Right atrium auricular region (tissue), 2 donors: Measurements from ENCODE around the gene ASCC3. TPM values are rescaled to one million over a fixed set of nuclear protein-coding genes. Genes with fewer than 3 reads are reported as not detected.

Source experiments
- DNase-seq: peaks from one replicate; pipeline ENCODE4 v3.0.0-alpha.2; 2019; ENCODE audit warnings: low spot score
- H3K27ac ChIP-seq, 2 donors: fragments of 200-600 bp; sonication (generic); 1 replicate in 1 of 2; 2 replicates in 1 of 2; pipeline ENCODE4 v1.5.1; 2016 to 2019
- H3K27me3 ChIP-seq, 2 donors: fragments of 200-600 bp; sonication (generic); one replicate each; pipeline versions ENCODE4 v1.5.1 to v1.6.0; 2017 to 2019
- H3K36me3 ChIP-seq: fragments of 200-600 bp; sonication (generic); one replicate; pipeline ENCODE4 v1.5.1; 2016
- H3K4me1 ChIP-seq, 2 donors: fragments of 200-600 bp; sonication (generic); one replicate each; pipeline versions ENCODE4 v1.5.1 to v1.6.0; 2017 to 2019
- H3K4me3 ChIP-seq, 2 donors: fragments of 200-600 bp; sonication (generic); 1 replicate in 1 of 2; 2 replicates in 1 of 2; pipeline ENCODE4 v1.5.1; 2017 to 2019; ENCODE audit warnings: mild to moderate bottlenecking in 1 of 2, moderate library complexity in 1 of 2
- H3K9me3 ChIP-seq, 2 donors: fragments of 200-600 bp; sonication (generic); one replicate each; pipeline ENCODE4 v1.5.1; 2019
- total RNA-seq, 2 donors: library from RNA; depleted of rRNA; stranded (reverse); fragments of >200 nt; gene quantifications; one replicate each; pipeline ENCODE4 v1.1.0, GENCODE V29; 2016
- TF ChIP-seq, protein P1 (sequence below), 2 donors: fragments of 200-600 bp; sonication (generic); IDR thresholded peaks; one replicate each; pipeline ENCODE4 v1.5.1; 2019; ENCODE audit warnings: antibody characterized with exemption in 2 of 2

ASCC3 gene
- total RNA-seq, 2 donors from 2014 or later, result 18.7 to 20.0 TPM

DNA sequence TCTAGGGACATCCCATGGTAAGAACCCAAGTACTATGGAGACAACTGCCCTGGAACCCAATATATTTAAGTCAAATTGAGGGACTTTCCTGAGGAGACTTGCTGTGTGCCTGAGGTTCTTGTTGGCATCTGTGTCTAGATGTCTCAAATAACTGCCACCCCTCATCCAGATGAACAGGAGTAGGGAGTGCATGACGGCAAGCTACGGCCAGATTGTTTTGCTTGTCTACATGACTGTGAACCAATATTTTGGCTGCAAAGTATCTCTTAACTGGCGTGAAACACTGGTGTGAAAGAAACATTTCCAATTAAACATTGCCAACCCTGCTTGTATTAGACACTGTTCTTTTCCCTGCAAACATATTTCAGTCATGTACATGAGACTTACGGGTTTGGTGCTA is 364.0 kb downstream of the ASCC3 start:
- no peaks in the 10 kb centered on the region for H3K27me3 ChIP-seq
- H3K9me3 ChIP-seq, result no peaks in the 10 kb centered on the region
- no peak for DNase-seq
- H3K36me3 ChIP-seq, result peaks cover 8% of the 10 kb centered on the region
- H3K27ac ChIP-seq, result no peak overlapping the region
- no peak overlapping the region for H3K4me3 ChIP-seq
- TF ChIP-seq, protein P1, sequence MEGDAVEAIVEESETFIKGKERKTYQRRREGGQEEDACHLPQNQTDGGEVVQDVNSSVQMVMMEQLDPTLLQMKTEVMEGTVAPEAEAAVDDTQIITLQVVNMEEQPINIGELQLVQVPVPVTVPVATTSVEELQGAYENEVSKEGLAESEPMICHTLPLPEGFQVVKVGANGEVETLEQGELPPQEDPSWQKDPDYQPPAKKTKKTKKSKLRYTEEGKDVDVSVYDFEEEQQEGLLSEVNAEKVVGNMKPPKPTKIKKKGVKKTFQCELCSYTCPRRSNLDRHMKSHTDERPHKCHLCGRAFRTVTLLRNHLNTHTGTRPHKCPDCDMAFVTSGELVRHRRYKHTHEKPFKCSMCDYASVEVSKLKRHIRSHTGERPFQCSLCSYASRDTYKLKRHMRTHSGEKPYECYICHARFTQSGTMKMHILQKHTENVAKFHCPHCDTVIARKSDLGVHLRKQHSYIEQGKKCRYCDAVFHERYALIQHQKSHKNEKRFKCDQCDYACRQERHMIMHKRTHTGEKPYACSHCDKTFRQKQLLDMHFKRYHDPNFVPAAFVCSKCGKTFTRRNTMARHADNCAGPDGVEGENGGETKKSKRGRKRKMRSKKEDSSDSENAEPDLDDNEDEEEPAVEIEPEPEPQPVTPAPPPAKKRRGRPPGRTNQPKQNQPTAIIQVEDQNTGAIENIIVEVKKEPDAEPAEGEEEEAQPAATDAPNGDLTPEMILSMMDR (IDR thresholded peaks at IDR 0.05), result no peak
- H3K4me1 ChIP-seq, result peaks cover 0 to 6% of the 10 kb centered on the region in 2 donors

DNA sequence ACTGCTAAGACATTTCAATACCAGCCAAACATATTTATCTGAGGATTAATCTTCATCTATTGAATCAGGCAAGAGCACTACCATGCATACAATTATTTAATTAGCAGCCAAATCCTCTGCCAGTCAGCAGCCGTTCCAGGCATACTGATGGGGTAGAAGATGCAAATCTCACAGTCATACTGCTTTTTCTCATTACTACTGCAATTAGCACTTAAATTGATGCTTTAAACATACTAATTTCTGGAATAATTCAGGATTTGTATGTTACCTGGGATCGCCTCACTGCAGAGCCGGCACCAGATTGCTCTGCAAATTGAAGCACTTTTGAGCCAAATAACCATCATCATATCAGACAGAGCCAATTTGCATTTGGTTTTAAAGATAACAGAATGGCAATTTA is 366.5 kb downstream of the ASCC3 start:
- TF ChIP-seq, protein P1 (IDR thresholded peaks at IDR 0.05), result no peak
- Histone ChIP-seq H3K27ac (no peak overlapping the region), H3K4me1 (peaks cover 0 to 6% of the 10 kb centered on the region in 2 donors), H3K4me3 (no peak overlapping the region), H3K9me3 (no peaks in the 10 kb centered on the region), H3K27me3 (no peaks in the 10 kb centered on the region), H3K36me3 (peaks cover 23% of the 10 kb centered on the region)
- no peak for DNase-seq

DNA sequence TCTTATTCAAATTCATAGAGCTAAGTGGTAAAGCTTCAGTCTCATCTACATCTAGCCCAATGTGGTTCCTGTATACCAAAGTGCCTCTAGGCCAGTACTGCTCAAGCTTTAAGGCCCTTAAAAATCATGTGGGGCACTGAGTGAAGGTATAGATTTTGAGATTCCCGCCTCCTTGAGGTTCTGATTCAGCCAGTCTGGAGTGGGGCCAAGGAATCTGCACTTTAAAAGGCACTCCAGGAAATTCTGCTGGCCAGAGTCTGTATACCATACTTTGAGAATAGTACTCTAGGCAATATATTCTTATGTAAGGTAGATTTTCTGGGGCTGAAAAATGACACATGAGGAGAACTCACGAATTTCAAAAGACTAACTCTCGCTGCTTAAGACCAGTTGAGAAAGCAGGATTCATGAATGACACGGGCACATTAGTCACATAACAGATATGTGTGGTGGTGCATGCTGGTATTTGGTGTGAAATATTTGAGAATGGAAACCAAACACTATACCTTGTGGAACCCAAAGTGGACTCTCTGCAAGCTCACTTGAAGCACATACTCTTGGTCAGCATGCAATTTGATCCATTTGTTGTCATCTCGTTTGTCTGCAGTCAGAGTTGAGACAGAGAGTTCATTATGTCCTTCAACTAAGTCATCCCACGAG is 368.8 kb downstream of the ASCC3 start:
- Histone ChIP-seq H3K27ac (no peak overlapping the region), H3K27me3 (no peaks in the 10 kb centered on the region), H3K9me3 (no peaks in the 10 kb centered on the region), H3K4me3 (no peak overlapping the region), H3K36me3 (peaks cover 34% of the 10 kb centered on the region), H3K4me1 (peaks cover 0 to 6% of the 10 kb centered on the region in 2 donors)
- TF ChIP-seq, protein P1 (IDR thresholded peaks at IDR 0.05), result no peak
- no peak for DNase-seq

DNA sequence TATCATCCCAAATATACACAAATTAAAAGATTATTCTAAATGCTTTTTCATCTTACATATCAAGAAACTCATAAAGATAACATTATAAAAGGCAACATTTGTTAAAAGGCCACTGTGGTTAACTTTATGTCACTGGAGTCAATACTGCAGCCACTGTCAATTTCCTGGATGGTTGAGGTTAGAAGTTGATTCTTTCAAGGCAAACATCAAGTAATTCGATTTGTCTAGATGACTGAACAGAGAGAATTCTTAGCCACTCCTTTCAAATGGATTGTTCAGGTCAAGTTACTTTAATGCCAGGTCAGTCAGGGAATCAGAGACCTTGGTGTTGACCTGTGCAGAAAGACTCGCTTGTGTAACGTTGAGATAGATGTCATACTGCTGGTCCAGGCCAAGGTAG is 372.0 kb downstream of the ASCC3 start:
- H3K9me3 ChIP-seq, result no peaks in the 10 kb centered on the region
- H3K27me3 ChIP-seq, result no peaks in the 10 kb centered on the region
- TF ChIP-seq, protein P1 (IDR thresholded peaks at IDR 0.05), result no peak
- H3K4me1 ChIP-seq, result peaks cover 0 to 6% of the 10 kb centered on the region in 2 donors
- no peak for DNase-seq
- peaks cover 34% of the 10 kb centered on the region for H3K36me3 ChIP-seq
- no peak overlapping the region for H3K27ac ChIP-seq
- H3K4me3 ChIP-seq, result no peak overlapping the region

DNA sequence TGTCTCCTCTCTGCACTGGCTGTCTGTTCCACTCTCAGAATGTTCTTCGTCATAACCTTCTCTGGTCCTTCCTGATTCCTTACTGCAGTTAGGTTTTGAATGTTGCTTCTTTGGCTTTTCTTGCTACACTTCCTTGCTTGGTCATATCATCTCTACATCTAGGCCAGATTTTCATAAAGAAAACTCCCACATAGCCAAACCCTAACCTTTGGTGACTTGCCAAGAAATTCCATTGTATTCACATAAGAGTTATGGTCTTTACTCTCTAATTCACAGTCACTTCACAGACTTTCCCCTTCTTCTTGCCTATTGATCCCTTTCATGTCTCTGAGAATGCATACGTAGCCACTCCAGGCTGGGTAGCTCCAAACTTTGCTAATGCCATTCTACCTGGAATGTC is 374.5 kb downstream of the ASCC3 start:
- Histone ChIP-seq H3K36me3 (peaks cover 21% of the 10 kb centered on the region), H3K4me1 (no peaks in the 10 kb centered on the region), H3K27ac (no peak overlapping the region), H3K27me3 (no peaks in the 10 kb centered on the region), H3K9me3 (no peaks in the 10 kb centered on the region), H3K4me3 (no peak overlapping the region)
- no peak for DNase-seq
- TF ChIP-seq, protein P1 (IDR thresholded peaks at IDR 0.05), result no peak
